OCI-LY3 (cell line): ENCODE measurements around the gene MYBL2.

Experiments used
- EZH2phosphoT487 ChIP-seq: fragments of 200-600 bp; shearing (Covaris generic); IDR thresholded peaks from 2 replicates; pipeline ENCODE4 v1.6.1; 2018; ENCODE audit warnings: antibody characterized with exemption, mixed run types, low read depth
- TF ChIP-seq, protein P1 (sequence below): fragments of 200-600, 300-600 bp; sonication (generic); IDR thresholded peaks from 2 replicates; pipeline ENCODE4 v1.5.1; 2014; ENCODE audit warnings: antibody characterized with exemption, low read length, low read depth

DNA sequence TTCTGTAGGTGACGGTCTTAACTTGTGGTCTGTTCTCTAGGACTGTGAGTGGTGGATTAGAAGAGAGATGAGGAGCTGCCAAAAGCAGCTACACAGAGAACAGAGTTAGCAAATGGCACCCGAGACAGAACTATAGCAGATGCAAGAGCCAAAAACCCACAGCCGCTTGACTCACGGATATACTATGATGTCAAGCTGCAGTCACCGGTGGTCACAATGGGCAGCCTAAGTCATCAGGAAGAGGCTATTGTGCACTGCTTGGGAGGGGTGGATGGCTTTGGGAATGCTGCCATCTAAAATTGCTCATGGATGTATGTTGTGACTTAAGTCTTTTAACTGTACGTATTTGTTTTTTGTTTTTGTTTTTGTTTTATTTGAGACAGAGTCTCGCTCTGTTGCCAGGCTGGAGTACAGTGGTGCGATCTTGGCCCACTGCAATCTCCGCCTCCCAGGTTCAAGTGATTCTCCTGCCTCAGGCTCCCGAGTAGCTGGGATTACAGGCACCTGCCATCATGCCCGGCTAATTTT lies 60.0 kb downstream of the MYBL2 start, which contains the start of gene GTSF1L:
- TF ChIP-seq, protein P1, sequence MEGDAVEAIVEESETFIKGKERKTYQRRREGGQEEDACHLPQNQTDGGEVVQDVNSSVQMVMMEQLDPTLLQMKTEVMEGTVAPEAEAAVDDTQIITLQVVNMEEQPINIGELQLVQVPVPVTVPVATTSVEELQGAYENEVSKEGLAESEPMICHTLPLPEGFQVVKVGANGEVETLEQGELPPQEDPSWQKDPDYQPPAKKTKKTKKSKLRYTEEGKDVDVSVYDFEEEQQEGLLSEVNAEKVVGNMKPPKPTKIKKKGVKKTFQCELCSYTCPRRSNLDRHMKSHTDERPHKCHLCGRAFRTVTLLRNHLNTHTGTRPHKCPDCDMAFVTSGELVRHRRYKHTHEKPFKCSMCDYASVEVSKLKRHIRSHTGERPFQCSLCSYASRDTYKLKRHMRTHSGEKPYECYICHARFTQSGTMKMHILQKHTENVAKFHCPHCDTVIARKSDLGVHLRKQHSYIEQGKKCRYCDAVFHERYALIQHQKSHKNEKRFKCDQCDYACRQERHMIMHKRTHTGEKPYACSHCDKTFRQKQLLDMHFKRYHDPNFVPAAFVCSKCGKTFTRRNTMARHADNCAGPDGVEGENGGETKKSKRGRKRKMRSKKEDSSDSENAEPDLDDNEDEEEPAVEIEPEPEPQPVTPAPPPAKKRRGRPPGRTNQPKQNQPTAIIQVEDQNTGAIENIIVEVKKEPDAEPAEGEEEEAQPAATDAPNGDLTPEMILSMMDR = no peak
- TF ChIP-seq EZH2phosphoT487 = no peak
